ENCODE results near the gene FA2H.

DNA sequence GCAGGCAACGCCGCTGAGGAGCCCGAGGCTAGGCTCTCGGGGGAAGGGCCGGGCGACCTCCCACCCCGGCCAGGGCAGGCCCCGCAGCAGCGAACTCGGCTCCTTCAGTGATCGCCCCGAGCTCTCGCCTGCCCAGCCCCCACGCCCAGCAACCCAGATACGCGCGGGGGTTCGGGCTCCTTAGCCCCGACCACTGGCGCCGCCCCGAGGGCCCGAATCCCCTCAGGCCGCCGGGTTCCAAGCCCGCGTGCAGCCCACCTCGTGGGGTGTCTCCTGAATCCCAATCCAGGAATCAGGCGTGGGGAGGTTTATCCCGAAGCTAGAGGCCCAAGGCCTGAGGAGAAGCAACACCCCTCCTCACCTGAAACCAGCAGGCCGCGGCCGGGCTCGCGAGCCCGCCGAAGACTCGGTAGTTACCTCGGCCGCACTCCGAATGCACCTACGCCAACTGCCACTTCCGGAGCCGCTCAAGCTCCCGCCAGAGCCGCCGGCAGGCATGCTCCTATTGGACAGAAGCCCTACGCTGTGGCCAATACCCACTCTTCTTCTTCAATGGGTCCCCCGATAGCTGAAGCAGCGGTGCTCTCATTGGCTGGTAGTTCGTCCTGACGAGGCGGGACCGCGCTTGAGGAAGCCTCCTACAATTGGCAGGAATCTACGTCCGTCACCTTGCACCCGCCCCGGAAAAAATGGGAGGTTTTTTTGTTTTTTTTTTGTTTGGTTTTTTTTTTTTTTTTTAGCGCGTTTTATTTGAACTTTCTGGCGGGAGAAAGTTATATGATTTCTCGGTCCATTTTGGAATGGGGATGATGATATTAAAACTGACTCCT, 108.0 kb downstream of the FA2H start, which contains the start of gene RFWD3:
- TF ChIP-seq, protein P1, sequence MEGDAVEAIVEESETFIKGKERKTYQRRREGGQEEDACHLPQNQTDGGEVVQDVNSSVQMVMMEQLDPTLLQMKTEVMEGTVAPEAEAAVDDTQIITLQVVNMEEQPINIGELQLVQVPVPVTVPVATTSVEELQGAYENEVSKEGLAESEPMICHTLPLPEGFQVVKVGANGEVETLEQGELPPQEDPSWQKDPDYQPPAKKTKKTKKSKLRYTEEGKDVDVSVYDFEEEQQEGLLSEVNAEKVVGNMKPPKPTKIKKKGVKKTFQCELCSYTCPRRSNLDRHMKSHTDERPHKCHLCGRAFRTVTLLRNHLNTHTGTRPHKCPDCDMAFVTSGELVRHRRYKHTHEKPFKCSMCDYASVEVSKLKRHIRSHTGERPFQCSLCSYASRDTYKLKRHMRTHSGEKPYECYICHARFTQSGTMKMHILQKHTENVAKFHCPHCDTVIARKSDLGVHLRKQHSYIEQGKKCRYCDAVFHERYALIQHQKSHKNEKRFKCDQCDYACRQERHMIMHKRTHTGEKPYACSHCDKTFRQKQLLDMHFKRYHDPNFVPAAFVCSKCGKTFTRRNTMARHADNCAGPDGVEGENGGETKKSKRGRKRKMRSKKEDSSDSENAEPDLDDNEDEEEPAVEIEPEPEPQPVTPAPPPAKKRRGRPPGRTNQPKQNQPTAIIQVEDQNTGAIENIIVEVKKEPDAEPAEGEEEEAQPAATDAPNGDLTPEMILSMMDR (IDR thresholded peaks at IDR 0.05), result no peak
- peak in 1 of 2 donors; percentile 43 for TF ChIP-seq POLR2A (IDR thresholded peaks at IDR 0.05)
